ENCODE measurements around the gene AWAT1.
"Not testable (repeated sequence)": the region's sequence is repeated elsewhere in the genome, so short reads cannot be mapped to it uniquely, and the experiment has no call there.

Gene AWAT1

DNA sequence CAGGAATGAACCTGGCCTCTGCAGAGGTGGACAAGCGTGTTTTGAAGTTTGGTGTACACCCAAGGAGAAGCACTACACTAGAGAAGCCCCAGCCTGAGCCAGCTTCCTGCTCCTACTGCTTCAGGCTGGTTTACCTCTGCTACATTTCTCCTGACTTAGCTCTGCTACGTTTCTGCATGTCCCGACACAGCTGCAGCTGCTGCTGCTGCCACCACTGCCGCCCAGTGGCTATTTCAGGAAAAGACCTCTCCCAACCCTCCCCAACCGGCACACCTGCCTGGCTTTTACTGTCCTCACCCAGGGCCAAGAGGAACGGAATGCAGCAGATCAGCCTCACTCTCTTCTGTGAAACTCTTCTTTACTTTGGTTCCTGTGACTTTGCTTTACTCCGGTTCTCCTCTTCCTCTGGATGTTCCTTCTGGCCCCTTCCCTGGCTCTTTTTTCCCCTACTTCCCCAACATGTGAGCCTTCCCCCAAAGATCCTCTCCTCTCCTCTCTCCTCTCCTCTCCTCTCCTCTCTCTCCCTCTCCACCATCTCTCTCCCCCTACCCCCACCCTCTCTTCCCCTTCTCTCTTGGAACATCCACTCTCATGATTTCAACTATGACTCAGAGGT lies 28.6 kb downstream of the AWAT1 start:
- DNase-seq = peak; percentile 61

DNA sequence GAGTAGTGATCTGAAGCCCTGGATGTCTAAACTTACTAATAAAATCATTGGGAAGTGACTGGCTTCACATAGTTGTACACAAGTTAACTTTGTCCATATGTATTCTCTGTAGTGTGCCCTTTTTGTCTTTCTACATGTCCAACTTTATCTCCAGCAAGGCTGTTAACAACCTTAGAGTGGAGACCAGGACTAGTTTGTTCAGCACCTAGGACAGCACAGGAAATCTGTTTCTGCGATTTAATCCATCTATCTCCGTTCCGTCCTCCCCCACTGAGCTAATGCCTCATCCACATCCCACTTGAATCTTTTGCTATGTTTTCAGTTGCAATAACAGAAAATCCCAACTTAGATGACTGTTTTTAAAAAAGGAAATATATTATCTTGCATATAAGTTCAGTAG lies 30.3 kb downstream of the AWAT1 start:
- no peak for DNase-seq

DNA sequence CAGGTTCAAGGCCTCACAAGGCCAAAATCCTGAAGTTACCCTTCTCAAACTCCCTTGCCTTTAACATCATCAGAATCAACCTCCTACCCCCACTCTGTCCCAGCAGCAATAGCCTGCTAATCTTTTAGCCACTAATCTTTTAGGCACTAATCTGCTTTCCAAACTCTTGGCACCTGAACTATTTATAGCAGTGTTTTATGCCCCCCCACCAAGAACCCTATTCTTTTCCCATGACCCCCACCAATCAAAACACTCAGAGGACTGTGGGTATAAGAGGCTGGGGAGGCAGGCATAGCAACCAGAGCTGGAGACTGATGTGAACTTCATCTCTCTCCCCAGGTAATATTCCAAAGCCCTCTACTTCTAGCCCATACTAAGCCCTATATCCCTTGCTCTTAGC lies 33.6 kb downstream of the AWAT1 start, which contains the start of gene ARR3:
Gene ARR3, plus strand, starts transcription at position 301 of the 400 bp plus-strand sequence. CDS start 1,052 bp downstream, outside the sequence.
- no peak for DNase-seq

DNA sequence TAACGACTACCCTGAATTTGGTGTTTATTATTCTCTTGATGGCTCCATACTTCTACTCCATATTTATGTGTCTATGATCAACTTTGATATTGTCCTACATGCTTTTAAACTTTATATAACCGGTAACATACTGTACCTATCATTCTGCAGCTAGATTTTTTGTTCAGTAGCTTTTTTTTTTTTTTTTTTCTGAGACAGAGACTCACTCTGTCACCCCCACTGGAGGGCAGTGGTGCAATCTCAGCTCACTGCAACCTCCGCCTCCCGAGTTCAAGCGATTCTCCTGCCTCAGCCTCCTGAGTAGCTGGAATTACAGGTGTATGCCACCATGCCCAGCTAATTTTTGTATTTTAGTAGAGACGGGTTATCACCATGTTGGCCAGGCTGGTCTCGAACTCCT lies 39.6 kb downstream of the AWAT1 start:
- DNase-seq = not testable (repeated sequence)

DNA sequence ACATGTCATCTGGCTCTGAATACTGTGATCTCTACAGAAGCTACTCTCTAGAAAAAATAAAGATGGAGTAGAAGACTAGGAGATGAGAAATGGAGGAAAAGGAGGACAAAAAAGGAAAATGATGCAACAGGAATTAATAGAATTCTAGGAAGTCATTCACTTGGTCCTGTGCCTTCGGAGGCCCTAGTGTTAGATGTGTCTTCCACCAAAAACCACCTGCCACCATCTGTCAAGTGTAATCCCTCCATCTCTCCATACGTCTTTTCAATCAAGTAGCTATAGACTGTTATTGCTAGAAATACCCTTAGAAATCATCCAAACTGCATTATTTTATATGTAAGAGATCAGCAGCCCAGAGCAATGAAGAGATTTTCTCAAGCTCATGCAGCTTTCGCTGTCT lies 44.6 kb downstream of the AWAT1 start:
- DNase-seq = no peak

DNA sequence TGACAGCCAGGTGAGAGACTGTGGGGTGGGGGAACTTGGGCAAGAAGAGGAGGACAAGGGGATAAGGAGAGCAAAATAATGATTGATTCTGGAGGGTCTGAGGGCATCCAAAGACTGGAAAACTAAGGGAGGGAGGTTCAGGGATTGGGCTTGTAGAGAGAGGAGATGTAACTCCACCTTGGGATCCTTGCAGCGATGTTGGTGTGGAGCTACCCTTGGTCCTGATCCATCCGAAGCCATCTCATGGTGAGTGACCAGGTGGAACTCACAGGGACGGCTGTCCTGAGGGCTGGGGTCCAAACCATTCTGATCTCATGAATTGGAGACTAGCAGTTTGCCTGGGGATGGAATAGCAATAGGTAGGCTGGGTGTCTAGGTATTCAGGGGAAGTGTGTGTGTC lies 46.1 kb downstream of the AWAT1 start:
- DNase-seq = no peak

DNA sequence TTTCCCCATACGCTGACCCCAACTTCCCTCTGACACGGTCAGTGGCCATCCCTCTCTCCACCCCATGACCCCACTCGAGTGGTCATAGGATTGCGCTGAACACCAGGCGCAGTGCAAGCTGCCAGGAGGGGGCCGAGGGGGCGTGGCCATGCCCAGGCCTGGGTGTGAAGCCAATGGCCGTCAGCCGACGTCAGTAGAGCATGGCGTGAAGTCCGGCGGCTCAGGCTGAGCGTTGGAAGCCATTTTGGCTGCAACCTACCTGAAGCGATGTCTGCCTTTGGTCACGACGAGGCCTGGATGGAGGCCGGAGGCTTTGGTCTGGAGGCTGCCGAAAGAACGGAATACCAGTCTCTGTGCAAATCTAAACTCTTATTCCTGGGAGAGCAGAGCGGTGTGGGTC lies 47.5 kb downstream of the AWAT1 start, which contains the start of gene RAB41:
Gene RAB41, plus strand, starts transcription at position 222 of the 400 bp plus-strand sequence. Its CDS starts 46 bp downstream, at position 268.
- DNase-seq = no peak

DNA sequence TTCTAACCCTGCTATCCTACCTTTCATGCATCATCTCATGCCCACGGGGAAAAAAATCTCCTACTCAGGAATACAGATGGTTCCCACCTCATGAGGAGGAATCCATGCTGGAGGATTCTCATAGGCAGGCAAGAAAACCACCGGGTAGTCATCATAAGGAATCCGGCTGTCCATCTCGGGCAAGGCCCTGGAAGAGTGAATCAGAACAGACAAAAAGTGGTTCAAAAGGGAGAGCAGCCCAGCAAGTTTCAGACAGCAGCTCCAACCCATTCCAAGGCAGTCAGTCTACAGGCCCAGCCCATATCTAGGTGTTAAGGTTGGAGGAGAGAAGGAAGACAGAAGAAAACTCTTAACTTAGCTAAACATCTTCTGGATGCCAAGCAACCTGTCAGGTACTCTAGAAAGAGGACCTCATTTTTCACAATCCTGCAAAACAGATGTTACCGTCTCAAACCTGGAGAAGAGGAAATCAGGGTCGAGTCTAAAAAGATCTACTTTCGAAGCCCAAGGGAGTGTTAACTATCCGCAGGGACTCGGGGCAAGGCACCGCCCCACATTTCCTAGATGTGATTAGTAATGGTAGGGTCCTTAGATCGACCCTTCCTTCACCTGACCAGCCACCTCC lies 54.8 kb downstream of the AWAT1 start:
- DNase-seq = no peak
